Measurements from ENCODE around the gene EPHA1. TPM values are rescaled to one million over a fixed set of nuclear protein-coding genes. Genes with fewer than 3 reads are reported as not detected.
"Not testable (repeated sequence)": the region's sequence is repeated elsewhere in the genome, so short reads cannot be mapped to it uniquely, and the experiment has no call there.

EPHA1 gene
- total and polyA plus RNA-seq, 5 donors = 0.02 to 0.56 (median 0.46) TPM; not detected in 2

- no peaks in the 10 kb centered on the region for H3K4me1 ChIP-seq (ENCODE audit: control insufficient read depth, insufficient read depth, low read length)
- ATAC-seq = no peak
- H3K9me3 ChIP-seq (ENCODE audit: control insufficient read depth, low read length) = no peaks in the 10 kb centered on the region
- intact Hi-C loops (cut with DNase I) = loop anchor here in 3 of 4 donors (5.0 to 10.0 kb wide), 3 partner anchors 151 to 181 kb away; partner anchors contain the start of gene GSTK1 (in 1 of the 3)
- no peak overlapping the region for H3K27ac ChIP-seq (ENCODE audit: low read length)
- H3K4me3 ChIP-seq (ENCODE audit: low read length) = no peak overlapping the region
- DNase-seq = no peak
- no peaks in the 10 kb centered on the region for H3K27me3 ChIP-seq (ENCODE audit: control insufficient read depth, insufficient read depth)
- 82% methylated on average over 8 of the region's 8 CpGs for WGBS
These were observed 7.2 kb upstream of the EPHA1 start for GRCh38 chr7:143415742-143416397.

- intact Hi-C loops (cut with DNase I) = loop anchor here in 3 of 4 donors (5.0 to 10.0 kb wide), 3 partner anchors 150 to 180 kb away; partner anchors contain the start of gene GSTK1 (in 1 of the 3)
- not testable (repeated sequence) for H3K9me3 ChIP-seq (ENCODE audit: control insufficient read depth, low read length); H3K27me3 ChIP-seq (ENCODE audit: control insufficient read depth, insufficient read depth); ATAC-seq; H3K27ac ChIP-seq (ENCODE audit: low read length); H3K4me3 ChIP-seq (ENCODE audit: low read length); H3K4me1 ChIP-seq (ENCODE audit: control insufficient read depth, insufficient read depth, low read length); DNase-seq
- WGBS = 87% methylated on average over 7 of the region's 7 CpGs
These were observed 6.6 kb upstream of the EPHA1 start for GRCh38 chr7:143415209-143415608.

- intact Hi-C loops (cut with DNase I) = loop anchor here in 2 of 4 donors (5.0 to 10.0 kb wide), 3 partner anchors 36 to 178 kb away; partner anchors contain the start of gene GSTK1 (in 1 of the 2)
- 91% methylated on average over 8 of the region's 8 CpGs for WGBS
- no peaks in the 10 kb centered on the region for H3K27me3 ChIP-seq (ENCODE audit: control insufficient read depth, insufficient read depth)
These were observed 4.5 kb upstream of the EPHA1 start for GRCh38 chr7:143413123-143413522.

GRCh38 chr7:143411976-143412708 lies 3.5 kb upstream of the EPHA1 start:
- H3K9me3 ChIP-seq (ENCODE audit: control insufficient read depth, low read length) = no peaks in the 10 kb centered on the region
- H3K27me3 ChIP-seq (ENCODE audit: control insufficient read depth, insufficient read depth) = no peaks in the 10 kb centered on the region
- ATAC-seq = no peak
- H3K27ac ChIP-seq (ENCODE audit: low read length) = no peak overlapping the region
- 64% methylated on average over 5 of the region's 5 CpGs for WGBS
- H3K4me3 ChIP-seq (ENCODE audit: low read length) = no peak overlapping the region
- no peaks in the 10 kb centered on the region for H3K4me1 ChIP-seq (ENCODE audit: control insufficient read depth, insufficient read depth, low read length)
- intact Hi-C loops (cut with DNase I) = loop anchor here in 2 of 4 donors (5.0 to 10.0 kb wide), 3 partner anchors 35 to 177 kb away; partner anchors contain the start of gene GSTK1 (in 1 of the 2)
- no peak for DNase-seq

More at GRCh38 chr7:143413123-143413522, 4.5 kb upstream of the EPHA1 start:
- H3K27ac ChIP-seq (ENCODE audit: low read length) = no peak overlapping the region
- H3K4me3 ChIP-seq (ENCODE audit: low read length) = no peak overlapping the region
- DNase-seq (no peak), ATAC-seq (no peak)
- no peaks in the 10 kb centered on the region for H3K4me1 ChIP-seq (ENCODE audit: control insufficient read depth, insufficient read depth, low read length)
- no peaks in the 10 kb centered on the region for H3K9me3 ChIP-seq (ENCODE audit: control insufficient read depth, low read length)

GRCh38 chr7:143410521-143411004 lies 1.9 kb upstream of the EPHA1 start:
- Histone ChIP-seq H3K27ac (ENCODE audit: low read length) (no peak overlapping the region), H3K4me1 (ENCODE audit: control insufficient read depth, insufficient read depth, low read length) (no peaks in the 10 kb centered on the region), H3K9me3 (ENCODE audit: control insufficient read depth, low read length) (no peaks in the 10 kb centered on the region), H3K4me3 (ENCODE audit: low read length) (no peak overlapping the region), H3K27me3 (ENCODE audit: control insufficient read depth, insufficient read depth) (no peaks in the 10 kb centered on the region)
- WGBS = 28% methylated on average over 6 of the region's 6 CpGs
- peak in 2 of 3 donors; percentile 55 to 71 for DNase-seq
- ATAC-seq = peak; percentile 67 to 70
- intact Hi-C loops (cut with DNase I) = loop anchor here in 2 of 4 donors (5.0 to 10.0 kb wide), 3 partner anchors 33 to 176 kb away; partner anchors contain the start of gene GSTK1 (in 1 of the 2)

- no peak overlapping the region for H3K4me3 ChIP-seq (ENCODE audit: low read length)
- intact Hi-C loops (cut with DNase I) = loop anchor here in 1 of 4 donors (10.0 kb wide), 1 partner anchor 163 kb away; no protein-coding TSS in a partner anchor
- ATAC-seq (peak in 1 of 2 donors; percentile 5), DNase-seq (peak in 1 of 3 donors; percentile 57)
- WGBS = 41% methylated on average over 20 of the region's 20 CpGs
- no peak overlapping the region for H3K27ac ChIP-seq (ENCODE audit: low read length)
- no peaks in the 10 kb centered on the region for H3K9me3 ChIP-seq (ENCODE audit: control insufficient read depth, low read length)
- H3K27me3 ChIP-seq (ENCODE audit: control insufficient read depth, insufficient read depth) = no peaks in the 10 kb centered on the region
- peaks cover 2% of the 10 kb centered on the region for H3K4me1 ChIP-seq (ENCODE audit: control insufficient read depth, insufficient read depth, low read length)
These were observed 387 bp downstream of the EPHA1 start for GRCh38 chr7:143408252-143408685.

- intact Hi-C loops (cut with DNase I) = loop anchor here in 1 of 4 donors (10.0 kb wide), 1 partner anchor 163 kb away; no protein-coding TSS in a partner anchor
- no peaks in the 10 kb centered on the region for H3K9me3 ChIP-seq (ENCODE audit: control insufficient read depth, low read length)
- WGBS = 68% methylated on average over 13 of the region's 13 CpGs
- no peak overlapping the region for H3K4me3 ChIP-seq (ENCODE audit: low read length)
- peak in 1 of 3 donors; percentile 51 for DNase-seq
- no peak overlapping the region for H3K27ac ChIP-seq (ENCODE audit: low read length)
- H3K4me1 ChIP-seq (ENCODE audit: control insufficient read depth, insufficient read depth, low read length) = peaks cover 2% of the 10 kb centered on the region
- peak in 1 of 2 donors; percentile 5 for ATAC-seq
- H3K27me3 ChIP-seq (ENCODE audit: control insufficient read depth, insufficient read depth) = no peaks in the 10 kb centered on the region
These were observed 1.1 kb downstream of the EPHA1 start for GRCh38 chr7:143407287-143408251.

GRCh38 chr7:143406002-143406357 lies 2.7 kb downstream of the EPHA1 start:
- Histone ChIP-seq H3K27me3 (ENCODE audit: control insufficient read depth, insufficient read depth) (no peaks in the 10 kb centered on the region), H3K4me1 (ENCODE audit: control insufficient read depth, insufficient read depth, low read length) (peaks cover 2% of the 10 kb centered on the region), H3K27ac (ENCODE audit: low read length) (no peak overlapping the region), H3K9me3 (ENCODE audit: control insufficient read depth, low read length) (no peaks in the 10 kb centered on the region), H3K4me3 (ENCODE audit: low read length) (no peak overlapping the region)
- DNase-seq = no peak
- intact Hi-C loops (cut with DNase I) = loop anchor here in 1 of 4 donors (10.0 kb wide), 1 partner anchor 161 kb away; no protein-coding TSS in a partner anchor
- ATAC-seq = no peak
- WGBS = 83% methylated on average over 3 of the region's 3 CpGs

- DNase-seq = peak; percentile 77 to 93 (median 91)
These were observed 3.3 kb downstream of the EPHA1 start for GRCh38 chr7:143405173-143406001.

More at GRCh38 chr7:143405173-143406001, 3.3 kb downstream of the EPHA1 start:
- H3K27ac ChIP-seq (ENCODE audit: low read length) = no peak overlapping the region
- H3K4me3 ChIP-seq (ENCODE audit: low read length) = no peak overlapping the region
- H3K27me3 ChIP-seq (ENCODE audit: control insufficient read depth, insufficient read depth) = no peaks in the 10 kb centered on the region
- peak; percentile 62 to 64 for ATAC-seq
- H3K4me1 ChIP-seq (ENCODE audit: control insufficient read depth, insufficient read depth, low read length) = peaks cover 2% of the 10 kb centered on the region
- WGBS = 39% methylated on average over 9 of the region's 9 CpGs
- H3K9me3 ChIP-seq (ENCODE audit: control insufficient read depth, low read length) = no peaks in the 10 kb centered on the region
- intact Hi-C loops (cut with DNase I) = loop anchor here in 1 of 4 donors (10.0 kb wide), 1 partner anchor 161 kb away; no protein-coding TSS in a partner anchor
